ENCODE measurements around the gene DNAL4.

The DNAL4 gene

DNA sequence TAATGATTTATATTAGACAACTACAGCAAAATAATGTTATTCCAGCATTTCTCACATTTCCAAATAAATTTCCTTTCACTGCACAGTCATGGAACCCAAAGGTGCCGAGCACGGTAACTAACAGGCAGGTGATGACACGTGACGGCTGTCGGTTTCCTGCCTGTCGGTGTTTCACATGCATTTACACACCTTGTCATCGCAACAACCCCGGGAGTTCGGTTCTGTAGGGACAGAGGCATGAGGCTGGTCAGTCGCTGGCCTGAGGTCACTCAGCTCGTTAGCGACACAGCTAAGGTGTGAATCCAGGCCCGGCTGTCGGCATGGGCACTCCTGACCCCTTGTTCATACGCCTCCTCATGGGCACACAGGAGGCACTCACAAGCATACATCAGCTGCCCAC is 9.9 kb downstream of the DNAL4 start:
- no peak for DNase-seq

- no peak for DNase-seq
These were observed 10.8 kb downstream of the DNAL4 start for GRCh38 chr22:38783095-38783615.

DNA sequence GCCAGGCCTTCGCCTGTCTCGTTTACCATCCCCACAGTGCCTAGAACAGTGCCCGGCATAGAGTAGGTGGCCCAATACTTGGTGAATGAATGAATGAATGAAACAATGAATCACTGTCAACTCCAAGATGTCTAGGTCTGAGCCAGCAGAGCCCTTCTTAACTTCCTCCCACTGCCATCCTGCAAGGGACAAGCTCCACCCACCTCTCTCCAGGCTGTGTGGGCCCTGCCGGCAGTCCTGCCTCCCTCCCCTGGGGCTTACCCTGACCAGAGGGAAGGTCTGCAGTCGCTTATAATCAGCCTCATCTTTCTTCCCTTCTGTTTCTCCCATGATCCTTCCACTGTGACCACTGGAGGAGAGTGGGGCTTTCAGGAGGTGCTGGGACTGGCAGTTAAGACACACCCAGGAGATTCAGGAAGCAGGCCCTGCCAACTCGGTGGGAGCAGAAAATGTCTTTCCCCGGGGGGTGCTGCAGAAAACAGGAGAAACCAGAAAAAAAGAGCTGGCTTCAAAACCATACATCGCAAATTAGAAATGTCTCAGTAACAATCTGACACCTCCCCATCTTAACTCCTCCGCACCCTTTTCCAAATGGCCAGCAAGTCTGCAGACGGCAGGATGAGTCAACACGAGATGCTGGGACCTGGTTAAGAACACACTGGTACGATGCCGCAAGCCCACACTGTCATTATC is 11.4 kb downstream of the DNAL4 start:
- no peak for DNase-seq

- no peak for DNase-seq
These were observed 12.9 kb downstream of the DNAL4 start for GRCh38 chr22:38781033-38781432.

DNA sequence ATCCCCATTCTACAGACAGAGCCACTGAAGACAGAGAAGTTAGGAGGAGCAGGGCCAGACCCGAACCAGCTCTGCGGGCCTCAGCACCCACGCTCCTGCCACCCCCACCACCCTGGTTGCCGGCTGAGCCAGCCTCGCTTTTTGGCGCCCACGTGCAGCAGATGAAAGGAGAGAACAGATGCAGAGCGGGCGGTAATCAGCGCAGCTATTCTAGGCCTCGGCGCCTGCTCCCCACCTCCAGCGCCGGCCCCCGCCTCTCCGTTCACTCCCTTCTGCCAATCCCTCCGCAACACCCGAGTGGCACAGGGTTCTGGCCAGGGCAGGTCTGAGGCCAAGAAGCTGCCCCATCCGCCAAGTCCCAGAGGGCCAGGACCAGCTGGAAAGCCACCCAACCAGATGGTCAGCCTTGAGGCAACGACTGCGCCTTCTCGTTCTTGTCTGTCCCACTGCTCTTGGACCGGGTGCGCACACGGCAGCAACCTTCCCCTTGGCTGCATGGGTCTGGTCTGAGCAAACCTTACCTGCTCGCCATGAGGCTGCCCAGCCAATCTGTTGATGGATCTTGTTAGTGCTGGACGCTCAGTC is 16.8 kb downstream of the DNAL4 start:
- no peak for DNase-seq

DNA sequence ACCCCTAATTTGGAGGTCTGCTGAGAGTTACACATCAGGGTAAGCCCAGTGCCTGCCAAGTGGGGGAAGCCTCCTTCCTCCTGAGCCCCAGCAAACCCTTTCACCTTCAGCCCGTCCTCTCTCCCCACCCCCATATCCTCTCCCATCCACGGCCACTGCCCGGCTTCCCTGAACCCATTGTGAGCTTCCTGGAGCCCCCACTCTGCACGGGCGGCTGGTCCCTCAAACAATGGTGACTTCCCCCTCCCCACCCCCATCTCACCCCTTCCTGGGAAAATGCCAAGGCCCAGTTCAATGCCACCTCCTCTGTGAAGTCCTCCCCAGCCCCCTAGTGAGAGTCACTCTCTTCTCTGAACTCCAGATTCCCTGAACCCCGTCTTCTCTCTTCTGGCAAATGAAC is 17.9 kb downstream of the DNAL4 start:
- no peak for DNase-seq

- no peak for DNase-seq
These were observed 18.3 kb downstream of the DNAL4 start for GRCh38 chr22:38775656-38776055.

DNA sequence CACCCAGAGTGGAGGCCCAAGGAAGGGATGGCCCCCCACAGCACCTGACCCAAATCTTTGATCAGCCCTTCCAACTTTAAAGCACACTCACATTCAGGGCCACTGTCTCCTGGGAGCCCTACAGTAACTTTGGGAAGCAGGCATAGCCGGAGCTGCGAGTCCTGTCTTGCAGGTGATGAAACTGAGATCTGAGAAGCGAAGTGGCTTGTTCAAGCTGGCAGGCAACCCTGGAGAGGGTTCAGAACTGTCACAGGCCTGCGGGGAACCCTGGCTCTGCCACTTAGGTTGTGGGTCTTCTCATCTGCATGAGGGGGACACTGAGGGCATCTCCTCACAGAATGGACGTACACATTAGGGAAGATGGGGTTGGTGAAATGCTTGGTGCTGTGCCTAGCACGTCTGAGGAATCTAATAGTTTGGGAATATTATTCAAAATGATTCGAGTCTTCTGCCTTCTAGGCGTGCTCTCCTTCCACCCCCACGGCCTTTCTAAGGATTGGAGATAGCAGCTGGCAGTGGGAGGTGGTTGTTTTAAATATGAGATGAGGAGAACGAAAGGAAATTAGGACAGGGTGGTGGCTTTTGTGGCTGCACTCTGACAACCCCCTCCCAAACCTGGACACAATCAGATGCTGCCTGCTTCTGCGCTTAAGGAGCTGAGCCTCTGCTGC is 19.3 kb downstream of the DNAL4 start:
- DNase-seq = no peak

DNA sequence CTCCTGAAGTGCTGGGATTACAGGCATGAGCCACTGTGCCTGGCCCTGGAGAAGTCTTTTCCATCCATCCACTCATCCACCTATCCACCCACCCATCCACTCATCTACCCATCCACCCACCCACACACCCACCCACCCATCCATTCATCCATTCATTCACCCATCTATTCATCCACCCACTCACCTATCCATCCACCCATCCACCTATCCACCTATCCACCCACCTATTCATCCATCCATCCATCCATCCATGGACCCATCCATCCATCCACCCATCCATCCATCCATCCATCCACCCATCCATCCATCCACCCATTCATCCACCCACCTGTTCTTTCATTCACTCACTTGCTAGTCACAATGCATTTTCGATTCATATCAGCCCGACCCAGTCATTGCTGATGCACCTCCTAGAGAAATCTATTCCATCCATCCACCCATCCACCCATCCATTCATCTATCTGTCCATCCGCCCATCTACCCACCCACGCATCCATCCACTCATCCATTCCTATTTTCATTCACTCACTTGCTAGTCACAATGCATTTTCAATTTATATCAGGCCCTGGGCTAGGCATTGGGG is 20.5 kb downstream of the DNAL4 start:
- DNase-seq = no peak

DNA sequence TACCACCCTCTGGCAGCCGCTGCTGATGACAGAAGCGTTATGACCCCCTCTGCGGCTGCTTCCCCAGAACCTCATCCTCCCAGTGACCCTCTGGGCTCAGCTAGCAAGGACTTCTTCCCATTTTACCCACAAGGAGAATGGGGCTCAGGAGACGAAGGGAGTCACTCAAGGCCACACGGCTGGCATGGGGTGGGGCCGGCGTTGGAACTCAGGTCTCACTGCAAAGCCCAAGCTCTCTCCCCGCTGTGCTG is 21.4 kb downstream of the DNAL4 start:
- DNase-seq = no peak

DNA sequence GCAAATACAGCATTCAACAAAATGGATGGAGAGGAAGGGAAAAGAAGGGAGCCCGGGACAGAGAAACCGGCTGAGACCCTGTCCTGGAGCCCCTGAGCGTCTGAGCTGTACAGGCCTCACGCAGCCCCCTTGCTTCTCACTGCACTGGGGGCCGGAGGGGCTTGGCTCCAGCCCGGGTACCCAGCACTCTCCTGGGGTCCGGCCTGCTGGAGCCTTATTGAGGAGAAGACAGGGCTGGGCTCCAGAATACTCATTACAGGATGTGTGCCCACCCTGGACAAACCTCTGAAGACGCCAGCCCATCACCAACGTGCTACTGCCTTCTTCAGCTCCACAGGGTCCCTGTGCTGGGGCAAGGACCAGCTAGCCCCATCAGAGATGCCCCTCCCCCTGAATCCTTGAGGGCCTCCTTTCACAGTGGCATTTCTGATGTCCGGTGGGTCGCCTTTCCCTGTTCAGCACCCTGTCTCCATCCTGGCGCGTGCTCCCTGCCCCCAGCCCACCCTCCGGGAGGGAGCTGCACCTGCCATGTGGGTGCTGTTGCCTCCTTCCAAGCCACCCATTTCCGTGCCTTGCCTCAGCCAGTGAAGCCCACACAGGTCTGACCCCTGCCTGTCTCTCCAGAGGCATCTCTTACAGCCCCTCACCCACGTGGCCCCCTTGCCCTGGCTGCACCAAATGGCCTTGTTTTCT is 23.5 kb downstream of the DNAL4 start:
- DNase-seq = no peak

GRCh38 chr22:38768036-38768435 is 25.9 kb downstream of the DNAL4 start:
- no peak for DNase-seq

- no peak for DNase-seq
These were observed 26.6 kb downstream of the DNAL4 start for GRCh38 chr22:38767313-38767712.

DNA sequence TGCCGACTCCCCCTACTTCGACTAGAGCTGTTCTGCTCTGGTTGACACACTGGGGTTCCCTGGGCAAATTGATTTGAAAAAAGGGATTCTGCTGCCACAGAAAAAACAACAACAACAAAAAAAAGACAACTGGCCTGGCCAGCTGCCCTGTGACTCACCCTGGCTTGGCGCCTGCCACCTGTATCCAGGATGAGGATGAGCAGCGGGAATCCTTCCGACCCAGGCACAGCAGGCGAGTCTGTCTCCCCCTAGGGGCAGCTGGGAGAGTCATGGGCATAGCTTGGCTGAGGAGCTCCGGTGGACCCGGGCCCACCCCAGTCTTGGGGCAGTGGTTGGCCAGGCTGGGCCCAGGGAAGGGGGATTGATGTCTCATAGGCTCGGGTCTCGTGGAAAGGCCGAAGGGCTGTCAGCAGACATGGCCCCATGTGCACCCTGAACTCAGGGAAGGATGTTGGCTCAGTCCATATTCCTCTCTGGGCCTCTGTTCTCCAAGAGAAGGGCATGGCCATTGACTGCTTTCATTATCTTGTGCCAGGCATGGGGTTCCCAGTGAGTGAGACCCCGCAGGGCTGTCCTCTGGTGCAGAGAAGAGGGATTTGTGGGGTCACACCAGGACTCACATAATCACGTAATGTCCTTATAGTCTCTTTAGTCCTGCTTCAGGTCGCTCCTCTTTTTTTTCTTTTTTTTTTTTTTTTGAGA is 27.7 kb downstream of the DNAL4 start:
- peak; percentile 17 to 24 for DNase-seq

GRCh38 chr22:38762551-38762983 is 31.4 kb downstream of the DNAL4 start:
- no peak for DNase-seq

DNA sequence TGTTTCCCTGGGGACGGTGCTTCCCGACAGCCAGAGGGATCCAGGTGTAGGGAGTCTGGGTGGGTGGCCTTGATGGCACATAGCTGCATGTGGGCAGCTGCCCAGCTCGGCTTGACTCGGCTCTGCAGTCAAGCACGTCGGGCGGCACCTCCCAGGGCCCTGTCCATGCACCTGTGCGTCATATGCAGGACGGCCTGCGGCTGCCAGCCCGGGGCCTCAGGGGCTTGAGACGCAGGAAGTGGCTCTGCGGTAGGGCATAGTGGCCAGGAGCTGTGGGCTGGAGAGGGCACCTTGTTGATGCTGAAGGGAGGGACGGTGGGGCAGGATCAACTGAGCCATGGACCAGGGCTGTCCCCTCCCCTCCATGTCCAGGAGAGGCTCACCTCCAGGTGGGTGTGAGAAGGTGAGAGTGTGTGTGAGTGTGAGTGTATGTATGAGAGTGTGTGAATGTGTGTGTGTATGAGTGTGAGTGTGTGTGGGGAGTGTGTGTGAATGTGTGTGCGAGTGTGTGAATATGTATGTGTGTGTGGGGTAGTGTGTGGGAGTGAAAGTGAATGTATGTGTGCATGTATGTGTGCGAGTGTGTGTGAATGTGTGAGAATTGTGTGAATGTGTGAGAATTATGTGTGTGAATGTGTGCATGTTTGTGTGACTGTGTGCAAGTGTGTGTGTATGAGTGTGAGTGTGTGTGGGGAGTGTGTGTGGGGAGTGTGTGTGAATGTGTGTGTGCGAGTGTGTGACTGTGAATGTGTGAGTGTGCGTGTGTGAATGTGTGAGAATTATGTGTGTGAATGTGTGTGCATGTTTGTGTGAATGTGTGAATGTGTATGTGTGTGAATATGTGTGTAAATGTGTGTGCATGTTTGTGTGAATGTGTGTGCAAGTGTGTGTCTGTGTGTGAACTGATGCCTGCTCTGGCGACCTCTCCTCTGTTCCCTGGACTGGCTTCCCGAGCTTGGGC is 32.5 kb downstream of the DNAL4 start:
- no peak for DNase-seq

DNA sequence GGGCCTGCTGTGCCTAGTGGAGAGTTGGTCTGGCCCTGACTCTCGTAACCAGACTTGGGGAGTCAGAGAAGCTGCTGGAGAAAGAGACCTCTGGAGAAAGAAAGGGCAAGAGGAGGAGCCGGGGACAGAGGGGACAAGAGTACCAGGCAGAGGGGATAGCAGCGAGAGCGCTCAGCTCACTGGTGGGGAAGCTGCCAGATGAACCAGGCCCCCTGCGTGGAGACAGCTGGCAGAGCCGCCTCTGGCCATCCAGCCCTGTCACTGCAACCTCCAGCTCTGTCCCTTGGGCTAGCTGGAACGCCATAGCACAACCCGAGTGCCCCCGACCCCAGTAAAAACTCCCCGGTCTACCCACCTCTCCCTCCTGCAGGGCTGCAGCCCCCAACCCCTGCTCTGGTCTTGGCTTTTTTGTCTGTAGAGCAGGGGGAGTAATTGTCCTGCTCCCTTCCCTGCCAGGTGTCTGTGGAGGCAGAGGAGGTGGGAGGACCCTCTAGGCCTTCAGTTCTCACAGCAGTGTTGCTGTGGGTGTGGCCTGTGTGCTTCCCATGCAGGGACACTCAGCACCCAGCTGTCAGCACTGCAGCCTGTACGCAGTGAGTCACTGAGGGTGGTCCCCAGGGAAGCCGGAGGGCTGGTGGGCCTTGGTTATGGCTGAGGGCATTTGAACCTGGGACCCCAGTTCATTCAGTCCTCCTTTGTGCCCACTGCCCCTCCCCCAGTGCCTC is 33.3 kb downstream of the DNAL4 start:
- DNase-seq = no peak

DNA sequence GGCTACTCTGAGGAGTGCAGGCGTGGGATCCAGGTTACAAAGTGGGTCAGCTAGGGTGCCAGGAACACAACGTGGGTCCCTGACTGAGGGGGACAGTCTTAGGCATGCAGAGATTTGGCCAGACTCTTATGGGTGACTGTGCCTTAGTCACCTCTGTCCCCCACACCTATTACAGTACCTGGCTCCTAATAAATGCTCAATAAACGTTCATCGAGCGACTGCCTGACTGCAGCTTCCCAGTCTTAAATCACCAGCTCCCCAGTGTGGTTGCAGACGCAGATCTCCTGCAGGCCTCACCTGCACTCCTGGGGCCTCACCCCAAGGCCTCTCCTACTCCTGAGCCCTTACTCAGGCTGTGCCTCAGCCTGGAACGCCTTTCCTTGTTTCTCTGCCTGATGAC is 34.9 kb downstream of the DNAL4 start:
- no peak for DNase-seq

DNA sequence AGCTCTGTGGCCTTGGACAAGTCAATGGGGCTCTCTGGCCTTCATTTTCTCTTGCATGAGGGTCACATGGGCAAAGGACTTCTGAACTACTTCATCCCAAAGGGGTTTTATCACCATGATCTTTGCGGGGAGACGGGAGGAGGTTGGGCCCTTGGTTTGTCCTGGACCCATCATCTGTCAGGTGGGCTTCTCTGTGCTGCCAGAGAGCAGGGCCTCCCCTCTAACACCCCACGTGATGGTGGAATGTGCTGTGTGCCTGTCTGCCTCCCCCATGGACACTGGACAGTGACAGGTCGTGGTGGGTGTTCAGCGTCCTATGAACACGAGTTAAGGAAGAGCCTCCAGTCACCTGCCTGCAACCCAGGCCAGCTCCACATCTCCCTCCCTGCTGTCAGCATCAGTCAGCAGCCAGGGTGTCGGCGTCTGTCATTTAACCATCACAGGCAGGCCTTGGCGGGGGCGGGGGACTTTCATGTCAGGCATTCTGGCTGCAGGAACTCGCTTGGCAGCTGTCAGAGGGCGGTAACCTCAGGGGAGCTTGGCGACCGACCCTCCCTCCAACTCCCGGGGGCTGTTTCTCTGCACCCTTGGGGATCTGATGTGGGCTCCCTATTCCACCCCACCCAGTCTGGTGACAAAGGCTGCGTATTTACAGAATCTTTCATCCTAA is 35.5 kb downstream of the DNAL4 start:
- peak; percentile 67 to 77 for DNase-seq

GRCh38 chr22:38757464-38757757 is 36.5 kb downstream of the DNAL4 start:
- no peak for DNase-seq

Data from stimulated activated CD4-positive, alpha-beta T cell treated with anti-CD3 and anti-CD28 coated beads, Interleukin-4, amount 100 ng/mL, for 4 hours (primary cell).